ENCODE results near the gene OMA1.

DNA sequence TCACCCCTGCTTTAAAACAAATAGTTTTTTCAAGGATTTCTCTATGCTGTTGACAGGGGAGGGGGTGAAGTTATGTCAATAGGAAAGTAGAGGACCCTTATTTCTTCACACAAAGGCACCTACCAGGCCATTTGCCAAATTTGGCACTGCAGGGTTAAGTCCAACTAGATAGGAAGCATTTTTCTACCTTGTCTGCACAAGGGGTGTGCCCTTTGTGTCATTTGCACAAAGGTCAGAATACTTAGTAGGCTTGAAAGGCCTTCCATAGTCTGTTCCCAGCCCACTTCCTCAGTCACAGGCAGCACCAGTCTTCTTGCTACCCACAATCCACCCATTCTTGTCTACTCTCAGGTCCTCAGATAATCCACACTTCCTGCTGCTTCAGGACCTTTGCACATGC is 23.6 kb upstream of the OMA1 start:
- TF ChIP-seq, protein P1, sequence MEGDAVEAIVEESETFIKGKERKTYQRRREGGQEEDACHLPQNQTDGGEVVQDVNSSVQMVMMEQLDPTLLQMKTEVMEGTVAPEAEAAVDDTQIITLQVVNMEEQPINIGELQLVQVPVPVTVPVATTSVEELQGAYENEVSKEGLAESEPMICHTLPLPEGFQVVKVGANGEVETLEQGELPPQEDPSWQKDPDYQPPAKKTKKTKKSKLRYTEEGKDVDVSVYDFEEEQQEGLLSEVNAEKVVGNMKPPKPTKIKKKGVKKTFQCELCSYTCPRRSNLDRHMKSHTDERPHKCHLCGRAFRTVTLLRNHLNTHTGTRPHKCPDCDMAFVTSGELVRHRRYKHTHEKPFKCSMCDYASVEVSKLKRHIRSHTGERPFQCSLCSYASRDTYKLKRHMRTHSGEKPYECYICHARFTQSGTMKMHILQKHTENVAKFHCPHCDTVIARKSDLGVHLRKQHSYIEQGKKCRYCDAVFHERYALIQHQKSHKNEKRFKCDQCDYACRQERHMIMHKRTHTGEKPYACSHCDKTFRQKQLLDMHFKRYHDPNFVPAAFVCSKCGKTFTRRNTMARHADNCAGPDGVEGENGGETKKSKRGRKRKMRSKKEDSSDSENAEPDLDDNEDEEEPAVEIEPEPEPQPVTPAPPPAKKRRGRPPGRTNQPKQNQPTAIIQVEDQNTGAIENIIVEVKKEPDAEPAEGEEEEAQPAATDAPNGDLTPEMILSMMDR (IDR thresholded peaks at IDR 0.05) = no peak
- no peak for TF ChIP-seq POLR2A (IDR thresholded peaks at IDR 0.05)

All from thyroid gland (tissue), 4 donors.